ENCODE data around the gene ASGR2.
"Not testable (repeated sequence)": the region's sequence is repeated elsewhere in the genome, so short reads cannot be mapped to it uniquely, and the experiment has no call there.

Gene ASGR2

GRCh38 chr17:7126386-7126785 lies 11.8 kb upstream of the ASGR2 start:
- not testable (repeated sequence) for H3K9me3 ChIP-seq (ENCODE audit: control insufficient read depth, insufficient read depth, low read length); DNase-seq (ENCODE audit: low read depth, low spot score); H3K4me3 ChIP-seq (ENCODE audit: low read length); H3K27me3 ChIP-seq (ENCODE audit: control insufficient read depth, insufficient read depth, low read length); H3K27ac ChIP-seq (ENCODE audit: low read length); H3K36me3 ChIP-seq (ENCODE audit: control insufficient read depth, insufficient read depth, low read length); H3K4me1 ChIP-seq (ENCODE audit: control insufficient read depth, insufficient read depth, low read length)
- no CpG with 5 or more reads among the region's 12 CpGs for WGBS (ENCODE audit: insufficient coverage, insufficient read length)

GRCh38 chr17:7124923-7125322 lies 10.3 kb upstream of the ASGR2 start:
- no peaks in the 10 kb centered on the region for H3K9me3 ChIP-seq (ENCODE audit: control insufficient read depth, insufficient read depth, low read length)
- H3K27me3 ChIP-seq (ENCODE audit: control insufficient read depth, insufficient read depth, low read length) = no peaks in the 10 kb centered on the region
- no CpG with 5 or more reads among the region's 5 CpGs for WGBS (ENCODE audit: insufficient coverage, insufficient read length)
- H3K27ac ChIP-seq (ENCODE audit: low read length) = no peak overlapping the region
- no peak overlapping the region for H3K4me3 ChIP-seq (ENCODE audit: low read length)
- H3K4me1 ChIP-seq (ENCODE audit: control insufficient read depth, insufficient read depth, low read length) = peaks cover 6% of the 10 kb centered on the region
- DNase-seq (ENCODE audit: low read depth, low spot score) = no peak
- H3K36me3 ChIP-seq (ENCODE audit: control insufficient read depth, insufficient read depth, low read length) = no peaks in the 10 kb centered on the region

- WGBS (ENCODE audit: insufficient coverage, insufficient read length) = no CpG with 5 or more reads among the region's 4 CpGs
- no peaks in the 10 kb centered on the region for H3K9me3 ChIP-seq (ENCODE audit: control insufficient read depth, insufficient read depth, low read length)
- H3K27ac ChIP-seq (ENCODE audit: low read length) = no peak overlapping the region
- H3K27me3 ChIP-seq (ENCODE audit: control insufficient read depth, insufficient read depth, low read length) = no peaks in the 10 kb centered on the region
- H3K4me1 ChIP-seq (ENCODE audit: control insufficient read depth, insufficient read depth, low read length) = no peaks in the 10 kb centered on the region
- H3K36me3 ChIP-seq (ENCODE audit: control insufficient read depth, insufficient read depth, low read length) = no peaks in the 10 kb centered on the region
- H3K4me3 ChIP-seq (ENCODE audit: low read length) = no peak overlapping the region
- no peak for DNase-seq (ENCODE audit: low read depth, low spot score)
These were observed 9.2 kb upstream of the ASGR2 start for GRCh38 chr17:7123844-7124243.

- Histone ChIP-seq H3K36me3 (ENCODE audit: control insufficient read depth, insufficient read depth, low read length) (no peaks in the 10 kb centered on the region), H3K4me3 (ENCODE audit: low read length) (no peak overlapping the region), H3K27me3 (ENCODE audit: control insufficient read depth, insufficient read depth, low read length) (no peaks in the 10 kb centered on the region), H3K9me3 (ENCODE audit: control insufficient read depth, insufficient read depth, low read length) (no peaks in the 10 kb centered on the region), H3K27ac (ENCODE audit: low read length) (no peak overlapping the region), H3K4me1 (ENCODE audit: control insufficient read depth, insufficient read depth, low read length) (no peaks in the 10 kb centered on the region)
- DNase-seq (ENCODE audit: low read depth, low spot score) = no peak
- WGBS (ENCODE audit: insufficient coverage, insufficient read length) = no CpG with 5 or more reads among the region's 4 CpGs
These were observed 7.8 kb upstream of the ASGR2 start for GRCh38 chr17:7122381-7122780.

GRCh38 chr17:7120635-7121034 lies 6.0 kb upstream of the ASGR2 start:
- no CpG with 5 or more reads among the region's 12 CpGs for WGBS (ENCODE audit: insufficient coverage, insufficient read length)
- not testable (repeated sequence) for DNase-seq (ENCODE audit: low read depth, low spot score); H3K36me3 ChIP-seq (ENCODE audit: control insufficient read depth, insufficient read depth, low read length); H3K27me3 ChIP-seq (ENCODE audit: control insufficient read depth, insufficient read depth, low read length); H3K4me3 ChIP-seq (ENCODE audit: low read length); H3K9me3 ChIP-seq (ENCODE audit: control insufficient read depth, insufficient read depth, low read length); H3K27ac ChIP-seq (ENCODE audit: low read length); H3K4me1 ChIP-seq (ENCODE audit: control insufficient read depth, insufficient read depth, low read length)

- no peak overlapping the region for H3K4me3 ChIP-seq (ENCODE audit: low read length)
- no peak overlapping the region for H3K27ac ChIP-seq (ENCODE audit: low read length)
- no peaks in the 10 kb centered on the region for H3K27me3 ChIP-seq (ENCODE audit: control insufficient read depth, insufficient read depth, low read length)
- H3K4me1 ChIP-seq (ENCODE audit: control insufficient read depth, insufficient read depth, low read length) = no peaks in the 10 kb centered on the region
- no CpG with 5 or more reads among the region's 2 CpGs for WGBS (ENCODE audit: insufficient coverage, insufficient read length)
- DNase-seq (ENCODE audit: low read depth, low spot score) = no peak
- H3K36me3 ChIP-seq (ENCODE audit: control insufficient read depth, insufficient read depth, low read length) = no peaks in the 10 kb centered on the region
- no peaks in the 10 kb centered on the region for H3K9me3 ChIP-seq (ENCODE audit: control insufficient read depth, insufficient read depth, low read length)
These were observed 5.5 kb upstream of the ASGR2 start for GRCh38 chr17:7120123-7120522.

- Histone ChIP-seq H3K36me3 (ENCODE audit: control insufficient read depth, insufficient read depth, low read length) (no peaks in the 10 kb centered on the region), H3K27ac (ENCODE audit: low read length) (no peak overlapping the region), H3K4me3 (ENCODE audit: low read length) (no peak overlapping the region), H3K27me3 (ENCODE audit: control insufficient read depth, insufficient read depth, low read length) (no peaks in the 10 kb centered on the region), H3K4me1 (ENCODE audit: control insufficient read depth, insufficient read depth, low read length) (peaks cover 1% of the 10 kb centered on the region; the same call in 1 of the 2 replicates), H3K9me3 (ENCODE audit: control insufficient read depth, insufficient read depth, low read length) (no peaks in the 10 kb centered on the region)
- no peak for DNase-seq (ENCODE audit: low read depth, low spot score)
- no CpG with 5 or more reads among the region's 11 CpGs for WGBS (ENCODE audit: insufficient coverage, insufficient read length)
These were observed 4.7 kb upstream of the ASGR2 start for GRCh38 chr17:7119314-7119713.

- H3K9me3 ChIP-seq (ENCODE audit: control insufficient read depth, insufficient read depth, low read length) = no peaks in the 10 kb centered on the region
- no peak overlapping the region for H3K4me3 ChIP-seq (ENCODE audit: low read length)
- H3K27me3 ChIP-seq (ENCODE audit: control insufficient read depth, insufficient read depth, low read length) = no peaks in the 10 kb centered on the region
- no peak for DNase-seq (ENCODE audit: low read depth, low spot score)
- H3K36me3 ChIP-seq (ENCODE audit: control insufficient read depth, insufficient read depth, low read length) = no peaks in the 10 kb centered on the region
- H3K4me1 ChIP-seq (ENCODE audit: control insufficient read depth, insufficient read depth, low read length) = peaks cover 1% of the 10 kb centered on the region; the same call in 1 of the 2 replicates
- no CpG with 5 or more reads among the region's 19 CpGs for WGBS (ENCODE audit: insufficient coverage, insufficient read length)
- H3K27ac ChIP-seq (ENCODE audit: low read length) = no peak overlapping the region
These were observed 423 bp upstream of the ASGR2 start for GRCh38 chr17:7114875-7115614.

- no peaks in the 10 kb centered on the region for H3K9me3 ChIP-seq (ENCODE audit: control insufficient read depth, insufficient read depth, low read length)
- WGBS (ENCODE audit: insufficient coverage, insufficient read length) = over 99% methylated on average over 9 of the region's 15 CpGs
These were observed 1.1 kb downstream of the ASGR2 start for GRCh38 chr17:7113273-7114071.

GRCh38 chr17:7112510-7113108 lies 2.0 kb downstream of the ASGR2 start:
- H3K9me3 ChIP-seq (ENCODE audit: control insufficient read depth, insufficient read depth, low read length) = no peaks in the 10 kb centered on the region
- no peak overlapping the region for H3K27ac ChIP-seq (ENCODE audit: low read length)
- H3K36me3 ChIP-seq (ENCODE audit: control insufficient read depth, insufficient read depth, low read length) = no peaks in the 10 kb centered on the region; the same call in 1 of the 2 replicates
- no peaks in the 10 kb centered on the region for H3K27me3 ChIP-seq (ENCODE audit: control insufficient read depth, insufficient read depth, low read length)
- no CpG with 5 or more reads among the region's 10 CpGs for WGBS (ENCODE audit: insufficient coverage, insufficient read length)
- H3K4me1 ChIP-seq (ENCODE audit: control insufficient read depth, insufficient read depth, low read length) = peaks cover 1% of the 10 kb centered on the region; the same call in 1 of the 2 replicates
- H3K4me3 ChIP-seq (ENCODE audit: low read length) = no peak overlapping the region
- DNase-seq (ENCODE audit: low read depth, low spot score) = no peak

More at GRCh38 chr17:7113273-7114071, 1.1 kb downstream of the ASGR2 start:
- peaks cover 1% of the 10 kb centered on the region; the same call in 1 of the 2 replicates for H3K4me1 ChIP-seq (ENCODE audit: control insufficient read depth, insufficient read depth, low read length)
- H3K4me3 ChIP-seq (ENCODE audit: low read length) = no peak overlapping the region
- H3K27me3 ChIP-seq (ENCODE audit: control insufficient read depth, insufficient read depth, low read length) = no peaks in the 10 kb centered on the region
- no peaks in the 10 kb centered on the region; the same call in 1 of the 2 replicates for H3K36me3 ChIP-seq (ENCODE audit: control insufficient read depth, insufficient read depth, low read length)
- no peak for DNase-seq (ENCODE audit: low read depth, low spot score)
- no peak overlapping the region for H3K27ac ChIP-seq (ENCODE audit: low read length)
